NCI-H82 (cell line): ENCODE results near the gene DONSON.

ENCODE experiments used
- DNase-seq: peaks from one replicate; lab custom pipeline; 2025; lab: John Stamatoyannopoulos, UW

Gene DONSON

GRCh38 chr21:33561373-33561772, 27.1 kb downstream of the DONSON start:
- DNase-seq = no peak

- DNase-seq = peak; percentile 46
Observed at GRCh38 chr21:33560965-33561364, 27.5 kb downstream of the DONSON start.

GRCh38 chr21:33559813-33560212, 28.7 kb downstream of the DONSON start:
- no peak for DNase-seq

GRCh38 chr21:33558777-33559421, 29.6 kb downstream of the DONSON start:
- DNase-seq = no peak

- DNase-seq = no peak
Observed at GRCh38 chr21:33557447-33557846, 31.0 kb downstream of the DONSON start.

GRCh38 chr21:33554982-33555344, 33.5 kb downstream of the DONSON start:
- no peak for DNase-seq

GRCh38 chr21:33554236-33554981, 34.1 kb downstream of the DONSON start:
- no peak for DNase-seq

- no peak for DNase-seq
Observed at GRCh38 chr21:33552999-33553598, 35.4 kb downstream of the DONSON start.

- no peak for DNase-seq
Observed at GRCh38 chr21:33552093-33552998, 36.1 kb downstream of the DONSON start.

GRCh38 chr21:33551664-33552063, 36.8 kb downstream of the DONSON start:
- no peak for DNase-seq

- no peak for DNase-seq
Observed at GRCh38 chr21:33550772-33551660, 37.5 kb downstream of the DONSON start.

- no peak for DNase-seq
Observed at GRCh38 chr21:33549848-33550771, 38.4 kb downstream of the DONSON start.

GRCh38 chr21:33546086-33546485, 42.4 kb downstream of the DONSON start:
- no peak for DNase-seq

- DNase-seq = no peak
Observed at GRCh38 chr21:33544451-33545195, 43.9 kb downstream of the DONSON start.

- peak; percentile 82 for DNase-seq
Observed at GRCh38 chr21:33543505-33544129, 44.9 kb downstream of the DONSON start.

GRCh38 chr21:33542640-33543504, 45.6 kb downstream of the DONSON start, which contains the start of gene SON:
Gene SON, plus strand, starts transcription at chr21:33543038. Its CDS starts 55 bp downstream, at chr21:33543093.
- peak; percentile 100 for DNase-seq

GRCh38 chr21:33541756-33542639, 46.5 kb downstream of the DONSON start, which contains the start of gene GART:
Gene GART, minus strand, starts transcription at chr21:33542117. Its CDS starts 2,802 bp downstream, at chr21:33539315.
- peak; percentile 95 for DNase-seq
